HCT116 (cell line): ENCODE data around the gene VAT1.

ENCODE experiments used
- CBX3 ChIP-seq: IDR thresholded peaks from 2 replicates; pipeline ENCODE4 v1.6.1; 2012; ENCODE audit warnings: low read depth
- EGR1 ChIP-seq: IDR thresholded peaks from 2 replicates; pipeline ENCODE4 v1.6.1; 2012; ENCODE audit warnings: low read depth
- EZH2 ChIP-seq: fragments of 200-600 bp; sonication (generic); IDR thresholded peaks from 2 replicates; pipeline ENCODE4 v1.6.1; 2017; ENCODE audit warnings: antibody characterized with exemption, mixed run types
- EZH2phosphoT487 ChIP-seq: fragments of 200-600 bp; IDR thresholded peaks from 2 replicates; pipeline ENCODE4 v1.6.1; 2018; ENCODE audit warnings: antibody characterized with exemption, borderline replicate concordance
- MAX ChIP-seq: IDR thresholded peaks from 2 replicates; pipeline ENCODE4 v1.6.1; 2012
- POLR2A ChIP-seq: IDR thresholded peaks from 2 replicates; pipeline ENCODE4 v1.7.0; 2011; ENCODE audit warnings: borderline replicate concordance; ENCODE audit not compliant: insufficient read depth, insufficient read length; ENCODE audit errors: extremely low read depth
- POLR2AphosphoS5 ChIP-seq: IDR thresholded peaks from 2 replicates; pipeline ENCODE4 v1.6.1; 2011; ENCODE audit warnings: mild to moderate bottlenecking, low read depth, low read length, moderate library complexity
- REST ChIP-seq: IDR thresholded peaks from 2 replicates; pipeline ENCODE4 v1.6.1; 2012; ENCODE audit warnings: low read depth
- SIN3A ChIP-seq: IDR thresholded peaks from 2 replicates; pipeline ENCODE4 v1.6.1; 2012; ENCODE audit warnings: low read depth
- ZNF274 ChIP-seq: fragments of 200-500 bp; sonication (Bioruptor generic); IDR thresholded peaks from 2 replicates; pipeline ENCODE4 v1.6.1; 2014; ENCODE audit warnings: mild to moderate bottlenecking, low read depth, low read length, inconsistent platforms
- TF ChIP-seq, protein P1 (sequence below), 3 experiments: fragments of 200-600 bp in 1 of 3; sonication (generic) in 1 of 3; IDR thresholded peaks in 2 of 3; conservative IDR thresholded peaks in 1 of 3; 2 replicates each; pipeline ENCODE4 v1.5.1; 2012 to 2017; ENCODE audit warnings: low read depth in 2 of 3, low read length in 2 of 3, antibody characterized with exemption in 1 of 3, borderline replicate concordance in 1 of 3, control low read depth in 1 of 3, mild to moderate bottlenecking in 1 of 3, mixed read lengths in 1 of 3, mixed run types in 1 of 3, moderate library complexity in 1 of 3; ENCODE audit not compliant: insufficient read depth in 1 of 3

DNA sequence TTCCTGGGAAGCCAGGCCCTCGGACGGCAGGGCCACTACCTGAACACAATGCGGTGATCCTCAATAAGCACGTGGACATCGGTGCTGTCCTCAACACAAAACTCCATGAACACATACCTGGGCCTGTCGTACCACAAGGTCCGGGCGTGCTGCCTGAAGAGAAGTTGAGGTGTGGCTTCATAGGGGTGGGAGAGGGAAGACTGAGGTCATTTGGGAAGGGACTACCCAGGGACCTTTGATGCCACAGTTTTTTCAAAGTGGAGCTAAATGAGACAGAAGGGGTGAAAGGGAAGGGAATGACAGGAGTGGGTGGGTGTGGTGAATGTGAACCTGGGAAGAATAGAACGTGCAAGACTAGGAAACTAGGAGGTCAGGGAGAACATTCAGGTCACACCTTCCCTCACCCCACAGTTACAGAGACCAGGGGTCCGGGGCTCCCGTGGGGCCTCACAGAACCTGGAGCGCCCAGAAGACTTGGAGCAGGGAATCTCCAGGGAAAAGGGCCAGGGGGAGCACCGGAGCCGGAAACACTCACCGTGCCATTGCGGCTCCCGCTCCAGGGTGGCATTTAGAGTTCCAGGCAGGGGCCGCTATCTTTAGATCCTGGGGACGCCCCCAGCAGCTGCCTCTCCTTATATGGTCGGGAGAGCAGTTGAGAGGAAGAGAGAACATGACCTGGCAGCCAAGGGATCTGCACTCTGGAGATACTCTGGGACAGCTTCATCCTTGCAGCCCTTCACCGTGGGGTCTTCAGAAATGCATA is 42.5 kb downstream of the VAT1 start, which contains the start of gene PTGES3L:
- TF ChIP-seq, protein P1, sequence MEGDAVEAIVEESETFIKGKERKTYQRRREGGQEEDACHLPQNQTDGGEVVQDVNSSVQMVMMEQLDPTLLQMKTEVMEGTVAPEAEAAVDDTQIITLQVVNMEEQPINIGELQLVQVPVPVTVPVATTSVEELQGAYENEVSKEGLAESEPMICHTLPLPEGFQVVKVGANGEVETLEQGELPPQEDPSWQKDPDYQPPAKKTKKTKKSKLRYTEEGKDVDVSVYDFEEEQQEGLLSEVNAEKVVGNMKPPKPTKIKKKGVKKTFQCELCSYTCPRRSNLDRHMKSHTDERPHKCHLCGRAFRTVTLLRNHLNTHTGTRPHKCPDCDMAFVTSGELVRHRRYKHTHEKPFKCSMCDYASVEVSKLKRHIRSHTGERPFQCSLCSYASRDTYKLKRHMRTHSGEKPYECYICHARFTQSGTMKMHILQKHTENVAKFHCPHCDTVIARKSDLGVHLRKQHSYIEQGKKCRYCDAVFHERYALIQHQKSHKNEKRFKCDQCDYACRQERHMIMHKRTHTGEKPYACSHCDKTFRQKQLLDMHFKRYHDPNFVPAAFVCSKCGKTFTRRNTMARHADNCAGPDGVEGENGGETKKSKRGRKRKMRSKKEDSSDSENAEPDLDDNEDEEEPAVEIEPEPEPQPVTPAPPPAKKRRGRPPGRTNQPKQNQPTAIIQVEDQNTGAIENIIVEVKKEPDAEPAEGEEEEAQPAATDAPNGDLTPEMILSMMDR (IDR thresholded peaks at IDR 0.05 in 2 of 3, conservative IDR thresholded peaks at IDR 0.05 in 1 of 3; ENCODE audit: borderline replicate concordance in 1 of 3, insufficient read depth in 1 of 3, low read depth in 2 of 3, low read length in 2 of 3) = no peak
- TF ChIP-seq EZH2phosphoT487 (no peak), ZNF274 (no peak), POLR2A (no peak), SIN3A (no peak), MAX (no peak), EGR1 (no peak), EZH2 (no peak), CBX3 (no peak), POLR2AphosphoS5 (no peak), REST (no peak)
